Colonic mucosa (tissue), 4 donors: Measurements from ENCODE around the gene MPHOSPH6. TPM values are rescaled to one million over a fixed set of nuclear protein-coding genes. Genes with fewer than 3 reads are reported as not detected.
"Not testable (repeated sequence)": the region's sequence is repeated elsewhere in the genome, so short reads cannot be mapped to it uniquely, and the experiment has no call there.

Experiments used
- DNase-seq: peaks from one replicate; pipeline ENCODE4 v3.0.0-alpha.2; 2020
- H3K27ac ChIP-seq: fragments of 200-600 bp; one replicate; pipeline ENCODE4 v1.8.0; 2021
- H3K27me3 ChIP-seq: fragments of 200-600 bp; one replicate; pipeline ENCODE4 v1.8.0; 2021
- H3K36me3 ChIP-seq: fragments of 200-600 bp; one replicate; pipeline ENCODE4 v1.8.0; 2021
- H3K4me1 ChIP-seq: fragments of 200-600 bp; one replicate; pipeline ENCODE4 v1.8.0; 2021; ENCODE audit warnings: mild to moderate bottlenecking
- H3K4me3 ChIP-seq: fragments of 200-600 bp; one replicate; pipeline ENCODE4 v1.8.0; 2021
- H3K9ac ChIP-seq, 2 donors: one replicate each; pipeline ENCODE4 v1.7.0; 2013; ENCODE audit warnings: control low read depth in 2 of 2, low read depth in 2 of 2, low read length in 2 of 2
- H3K9me3 ChIP-seq: fragments of 200-600 bp; one replicate; pipeline ENCODE4 v1.8.0; 2021
- CTCF ChIP-seq: fragments of 200-600 bp; IDR thresholded peaks from one replicate; pipeline ENCODE4 v1.8.0; 2022; ENCODE audit warnings: antibody characterized with exemption, mild to moderate bottlenecking
- intact Hi-C: fragments of 100-400 bp; cut with DNase I; formaldehyde crosslinking; loops from one replicate; pipeline ENCODE4 v1.14.1; 2022
- total RNA-seq, 2 donors: library from RNA; stranded (reverse); fragmentation: NEBNext Ultra II Directional in 1 of 2; extraction: Animal tissue kit (Norgen Biotek cat#: 25700) in 1 of 2; gene quantifications; one replicate each; pipeline ENCODE4 v1.2.1, GENCODE V29; 2021
- donor health status: healthy.
- donor health status: DM: no; HTN: no; CAD: no.
- donor health status: DM: no; HTN: no; CAD: no.

Gene MPHOSPH6
- total RNA-seq, 2 donors from 2014 or later, result 18.1 to 22.8 TPM

GRCh38 chr16:82111944-82112343 is 58.1 kb downstream of the MPHOSPH6 start:
- Histone ChIP-seq H3K27me3 (no peaks in the 10 kb centered on the region), H3K4me3 (no peak overlapping the region), H3K4me1 (no peaks in the 10 kb centered on the region), H3K27ac (no peak overlapping the region), H3K9ac (no peak overlapping the region), H3K9me3 (no peaks in the 10 kb centered on the region), H3K36me3 (no peaks in the 10 kb centered on the region)
- DNase-seq, result no peak
- intact Hi-C loops, result no loop called here
- no peak for TF ChIP-seq CTCF

GRCh38 chr16:82109266-82109665 is 60.8 kb downstream of the MPHOSPH6 start:
- H3K27me3 ChIP-seq, intact Hi-C loops, H3K9ac ChIP-seq, H3K4me3 ChIP-seq, H3K36me3 ChIP-seq, H3K4me1 ChIP-seq, H3K9me3 ChIP-seq, H3K27ac ChIP-seq, DNase-seq: not testable (repeated sequence)

- H3K36me3 ChIP-seq, result no peaks in the 10 kb centered on the region
- H3K4me1 ChIP-seq, result no peaks in the 10 kb centered on the region
- DNase-seq, result no peak
- H3K9me3 ChIP-seq, result no peaks in the 10 kb centered on the region
- intact Hi-C loops, result no loop called here
- TF ChIP-seq CTCF, result no peak
- no peak overlapping the region for H3K9ac ChIP-seq
- H3K4me3 ChIP-seq, result no peak overlapping the region
- H3K27me3 ChIP-seq, result no peaks in the 10 kb centered on the region
- H3K27ac ChIP-seq, result no peak overlapping the region
These were observed 61.2 kb downstream of the MPHOSPH6 start for GRCh38 chr16:82108774-82109173.

GRCh38 chr16:82108100-82108499 is 61.9 kb downstream of the MPHOSPH6 start:
- no peak for DNase-seq
- H3K27ac ChIP-seq, result no peak overlapping the region
- no peaks in the 10 kb centered on the region for H3K27me3 ChIP-seq
- intact Hi-C loops, result no loop called here
- H3K4me1 ChIP-seq, result no peaks in the 10 kb centered on the region
- no peaks in the 10 kb centered on the region for H3K36me3 ChIP-seq
- H3K9ac ChIP-seq, result no peak overlapping the region
- H3K9me3 ChIP-seq, result no peaks in the 10 kb centered on the region
- TF ChIP-seq CTCF, result no peak
- H3K4me3 ChIP-seq, result no peak overlapping the region

GRCh38 chr16:82105107-82105506 is 64.9 kb downstream of the MPHOSPH6 start:
- intact Hi-C loops, result no loop called here
- no peaks in the 10 kb centered on the region for H3K27me3 ChIP-seq
- no peaks in the 10 kb centered on the region for H3K36me3 ChIP-seq
- H3K9me3 ChIP-seq, result no peaks in the 10 kb centered on the region
- H3K9ac ChIP-seq, result no peak overlapping the region
- H3K4me1 ChIP-seq, result no peaks in the 10 kb centered on the region
- no peak overlapping the region for H3K27ac ChIP-seq
- no peak for TF ChIP-seq CTCF
- DNase-seq, result no peak
- H3K4me3 ChIP-seq, result no peak overlapping the region

Other genes with a start within 250 kb of the MPHOSPH6 start
- 1 to 10 TPM; 8.5 to 9.1 TPM for gene SDR42E1, start 158.8 kb downstream of the MPHOSPH6 start, total RNA-seq
- 10 to 100 TPM; 44.6 to 69.2 TPM for gene HSD17B2, start 135.0 kb downstream of the MPHOSPH6 start, total RNA-seq